Measurements from ENCODE around the gene PTPRD.
"Not testable (repeated sequence)": the region's sequence is repeated elsewhere in the genome, so short reads cannot be mapped to it uniquely, and the experiment has no call there.

Gene PTPRD

GRCh38 chr9:9202276-9202675 is 1410.5 kb downstream of the PTPRD start:
- no peak for FAIRE-seq

GRCh38 chr9:9186086-9186485 is 1426.7 kb downstream of the PTPRD start:
- no peak for DNase-seq (ENCODE audit: low spot score)
- no peak for FAIRE-seq

More at GRCh38 chr9:9202276-9202675, 1410.5 kb downstream of the PTPRD start:
- no peak for DNase-seq (ENCODE audit: low spot score)

- FAIRE-seq (no peak), DNase-seq (ENCODE audit: low spot score) (no peak)
Observed at GRCh38 chr9:9182431-9182830, 1430.4 kb downstream of the PTPRD start.

- no peak for FAIRE-seq
- DNase-seq (ENCODE audit: low spot score) = no peak
Observed at GRCh38 chr9:9177081-9177480, 1435.7 kb downstream of the PTPRD start.

- DNase-seq (ENCODE audit: low spot score) = no peak
- FAIRE-seq = no peak
Observed at GRCh38 chr9:9174358-9174757, 1438.4 kb downstream of the PTPRD start.

- DNase-seq (ENCODE audit: low spot score) (no peak), FAIRE-seq (no peak)
Observed at GRCh38 chr9:9173264-9173663, 1439.5 kb downstream of the PTPRD start.

- FAIRE-seq (no peak), DNase-seq (ENCODE audit: low spot score) (no peak)
Observed at GRCh38 chr9:9170439-9171134, 1442.2 kb downstream of the PTPRD start.

- FAIRE-seq = no peak
- DNase-seq (ENCODE audit: low spot score) = no peak
Observed at GRCh38 chr9:9142001-9142400, 1470.8 kb downstream of the PTPRD start.

- FAIRE-seq = no peak
- DNase-seq (ENCODE audit: low spot score) = no peak
Observed at GRCh38 chr9:9133526-9133925, 1479.3 kb downstream of the PTPRD start.

- no peak for FAIRE-seq
- DNase-seq (ENCODE audit: low spot score) = no peak
Observed at GRCh38 chr9:9124616-9125015, 1488.2 kb downstream of the PTPRD start.

GRCh38 chr9:9122230-9122875 is 1490.4 kb downstream of the PTPRD start:
- DNase-seq (ENCODE audit: low spot score) = no peak
- FAIRE-seq = no peak

GRCh38 chr9:9117866-9118265 is 1494.9 kb downstream of the PTPRD start:
- FAIRE-seq (no peak), DNase-seq (ENCODE audit: low spot score) (no peak)

- no peak for FAIRE-seq
- DNase-seq (ENCODE audit: low spot score) = no peak
Observed at GRCh38 chr9:9112001-9112720, 1500.6 kb downstream of the PTPRD start.

GRCh38 chr9:9108641-9109040 is 1504.2 kb downstream of the PTPRD start:
- FAIRE-seq (no peak), DNase-seq (ENCODE audit: low spot score) (no peak)

- DNase-seq (ENCODE audit: low spot score) (no peak), FAIRE-seq (no peak)
Observed at GRCh38 chr9:9102295-9102694, 1510.5 kb downstream of the PTPRD start.

GRCh38 chr9:9100070-9100469 is 1512.7 kb downstream of the PTPRD start:
- DNase-seq (ENCODE audit: low spot score) (no peak), FAIRE-seq (no peak)

- no peak for DNase-seq (ENCODE audit: low spot score)
- FAIRE-seq = no peak
Observed at GRCh38 chr9:9099646-9100045, 1513.2 kb downstream of the PTPRD start.

GRCh38 chr9:9097254-9097653 is 1515.5 kb downstream of the PTPRD start:
- FAIRE-seq; DNase-seq (ENCODE audit: low spot score): not testable (repeated sequence)

- FAIRE-seq (no peak), DNase-seq (ENCODE audit: low spot score) (no peak)
Observed at GRCh38 chr9:9091387-9091786, 1521.4 kb downstream of the PTPRD start.

- no peak for FAIRE-seq
- no peak for DNase-seq (ENCODE audit: low spot score)
Observed at GRCh38 chr9:9079473-9079872, 1533.3 kb downstream of the PTPRD start.

- DNase-seq (ENCODE audit: low spot score) = no peak
- no peak for FAIRE-seq
Observed at GRCh38 chr9:9078301-9078700, 1534.5 kb downstream of the PTPRD start.

GRCh38 chr9:9061627-9062026 is 1551.2 kb downstream of the PTPRD start:
- no peak for DNase-seq (ENCODE audit: low spot score)
- no peak for FAIRE-seq
